Measurements from ENCODE around the gene USP49.

DNA sequence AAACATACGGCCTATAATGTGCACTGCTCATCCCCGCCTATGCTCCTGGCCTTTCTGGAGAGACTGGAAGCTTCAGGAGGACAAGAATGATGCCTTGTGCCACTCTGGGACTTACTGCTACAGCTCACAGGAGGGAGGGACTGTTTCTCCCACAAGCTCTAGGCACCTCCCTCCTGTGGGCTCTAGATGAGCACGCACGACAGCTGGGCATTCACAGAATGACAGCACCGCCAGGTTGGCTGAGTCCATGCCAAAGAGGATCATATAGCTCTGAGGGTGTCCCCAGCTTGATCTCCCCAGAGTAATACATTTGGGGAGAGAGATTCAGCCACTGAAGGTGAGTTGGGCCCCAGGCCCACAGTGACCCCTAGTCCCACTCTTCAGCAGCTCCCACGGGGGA lies 137.9 kb downstream of the USP49 start:
- TF ChIP-seq POLR2AphosphoS5 (IDR thresholded peaks at IDR 0.05; ENCODE audit: low read depth, low read length), result no peak
- no peak for TF ChIP-seq POLR2A (IDR thresholded peaks at IDR 0.05; ENCODE audit: low read depth, low read length)

All from GM12892 (cell line).